Spleen (tissue), 7 donors: ENCODE data around the gene RNF44.

ENCODE experiments used
- POLR2AphosphoS5 ChIP-seq, 3 donors: sonication (generic); formaldehyde crosslinking; IDR thresholded peaks; one replicate each; pipeline ENCODE4 v1.5.1; 2017; ENCODE audit warnings: antibody characterized with exemption in 3 of 3
- TF ChIP-seq, protein P1 (sequence below), 11 experiments: fragments of 200-600 bp in 7 of 11; fragments of 450-650 bp in 4 of 11; sonication (generic) in 4 of 11; IDR thresholded peaks in 8 of 11; conservative IDR thresholded peaks in 3 of 11; 1 replicate in 7 of 11; 2 replicates in 4 of 11; pipeline versions ENCODE4 v1.4.0 to v1.8.0; 2016 to 2021; ENCODE audit warnings: antibody characterized with exemption in 11 of 11, inconsistent platforms in 4 of 11, mild to moderate bottlenecking in 1 of 11
- donor health status: DM: no; HTN: no; CAD: no; lungs with moderate emphysema.
- donor health status: DM: no; HTN: no; CAD: no.
- donor health status: DM: no; HTN: no; CAD: no.

- TF ChIP-seq POLR2AphosphoS5 (IDR thresholded peaks at IDR 0.05), result peak in 1 of 3 donors; percentile 52
- TF ChIP-seq, protein P1, sequence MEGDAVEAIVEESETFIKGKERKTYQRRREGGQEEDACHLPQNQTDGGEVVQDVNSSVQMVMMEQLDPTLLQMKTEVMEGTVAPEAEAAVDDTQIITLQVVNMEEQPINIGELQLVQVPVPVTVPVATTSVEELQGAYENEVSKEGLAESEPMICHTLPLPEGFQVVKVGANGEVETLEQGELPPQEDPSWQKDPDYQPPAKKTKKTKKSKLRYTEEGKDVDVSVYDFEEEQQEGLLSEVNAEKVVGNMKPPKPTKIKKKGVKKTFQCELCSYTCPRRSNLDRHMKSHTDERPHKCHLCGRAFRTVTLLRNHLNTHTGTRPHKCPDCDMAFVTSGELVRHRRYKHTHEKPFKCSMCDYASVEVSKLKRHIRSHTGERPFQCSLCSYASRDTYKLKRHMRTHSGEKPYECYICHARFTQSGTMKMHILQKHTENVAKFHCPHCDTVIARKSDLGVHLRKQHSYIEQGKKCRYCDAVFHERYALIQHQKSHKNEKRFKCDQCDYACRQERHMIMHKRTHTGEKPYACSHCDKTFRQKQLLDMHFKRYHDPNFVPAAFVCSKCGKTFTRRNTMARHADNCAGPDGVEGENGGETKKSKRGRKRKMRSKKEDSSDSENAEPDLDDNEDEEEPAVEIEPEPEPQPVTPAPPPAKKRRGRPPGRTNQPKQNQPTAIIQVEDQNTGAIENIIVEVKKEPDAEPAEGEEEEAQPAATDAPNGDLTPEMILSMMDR (IDR thresholded peaks at IDR 0.05 in 8 of 11, conservative IDR thresholded peaks at IDR 0.05 in 3 of 11), result no peak
Measured at GRCh38 chr5:176547802-176548201, 10.6 kb upstream of the RNF44 start.
